Hepatocyte (in vitro differentiated cells): Measurements from ENCODE around the gene CLEC16A.

ENCODE experiments used
- EZH2 ChIP-seq: fragments of 200-600 bp; sonication (generic); IDR thresholded peaks from 2 replicates; pipeline ENCODE4 v1.6.1; 2016; ENCODE audit warnings: antibody characterized with exemption, mild to moderate bottlenecking, borderline replicate concordance
- EZH2phosphoT487 ChIP-seq: fragments of 200-600 bp; sonication (generic); IDR thresholded peaks from one replicate; pipeline ENCODE4 v1.6.1; 2018; ENCODE audit warnings: antibody characterized with exemption, mild to moderate bottlenecking, low read depth, moderate library complexity; ENCODE audit not compliant: unreplicated experiment, severe bottlenecking
- TF ChIP-seq, protein P1 (sequence below): fragments of 200-600 bp; sonication (generic); IDR thresholded peaks from 2 replicates; pipeline ENCODE4 v1.5.1; 2016; ENCODE audit warnings: antibody characterized with exemption, mild to moderate bottlenecking; ENCODE audit not compliant: poor library complexity

GRCh38 chr16:10941127-10941933 is 3.0 kb upstream of the CLEC16A start:
- no peak for TF ChIP-seq EZH2
- TF ChIP-seq, protein P1, sequence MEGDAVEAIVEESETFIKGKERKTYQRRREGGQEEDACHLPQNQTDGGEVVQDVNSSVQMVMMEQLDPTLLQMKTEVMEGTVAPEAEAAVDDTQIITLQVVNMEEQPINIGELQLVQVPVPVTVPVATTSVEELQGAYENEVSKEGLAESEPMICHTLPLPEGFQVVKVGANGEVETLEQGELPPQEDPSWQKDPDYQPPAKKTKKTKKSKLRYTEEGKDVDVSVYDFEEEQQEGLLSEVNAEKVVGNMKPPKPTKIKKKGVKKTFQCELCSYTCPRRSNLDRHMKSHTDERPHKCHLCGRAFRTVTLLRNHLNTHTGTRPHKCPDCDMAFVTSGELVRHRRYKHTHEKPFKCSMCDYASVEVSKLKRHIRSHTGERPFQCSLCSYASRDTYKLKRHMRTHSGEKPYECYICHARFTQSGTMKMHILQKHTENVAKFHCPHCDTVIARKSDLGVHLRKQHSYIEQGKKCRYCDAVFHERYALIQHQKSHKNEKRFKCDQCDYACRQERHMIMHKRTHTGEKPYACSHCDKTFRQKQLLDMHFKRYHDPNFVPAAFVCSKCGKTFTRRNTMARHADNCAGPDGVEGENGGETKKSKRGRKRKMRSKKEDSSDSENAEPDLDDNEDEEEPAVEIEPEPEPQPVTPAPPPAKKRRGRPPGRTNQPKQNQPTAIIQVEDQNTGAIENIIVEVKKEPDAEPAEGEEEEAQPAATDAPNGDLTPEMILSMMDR, result no peak
- TF ChIP-seq EZH2phosphoT487, result no peak
